ENCODE measurements around the gene IL4R. TPM values are rescaled to one million over a fixed set of nuclear protein-coding genes. Genes with fewer than 3 reads are reported as not detected.

Gene IL4R
- total and polyA plus RNA-seq, 2 of the 8 experiments (the other 6 are each of a cell fraction or from before 2014, with no cell fraction given) = 29.1 to 29.4 TPM

DNA sequence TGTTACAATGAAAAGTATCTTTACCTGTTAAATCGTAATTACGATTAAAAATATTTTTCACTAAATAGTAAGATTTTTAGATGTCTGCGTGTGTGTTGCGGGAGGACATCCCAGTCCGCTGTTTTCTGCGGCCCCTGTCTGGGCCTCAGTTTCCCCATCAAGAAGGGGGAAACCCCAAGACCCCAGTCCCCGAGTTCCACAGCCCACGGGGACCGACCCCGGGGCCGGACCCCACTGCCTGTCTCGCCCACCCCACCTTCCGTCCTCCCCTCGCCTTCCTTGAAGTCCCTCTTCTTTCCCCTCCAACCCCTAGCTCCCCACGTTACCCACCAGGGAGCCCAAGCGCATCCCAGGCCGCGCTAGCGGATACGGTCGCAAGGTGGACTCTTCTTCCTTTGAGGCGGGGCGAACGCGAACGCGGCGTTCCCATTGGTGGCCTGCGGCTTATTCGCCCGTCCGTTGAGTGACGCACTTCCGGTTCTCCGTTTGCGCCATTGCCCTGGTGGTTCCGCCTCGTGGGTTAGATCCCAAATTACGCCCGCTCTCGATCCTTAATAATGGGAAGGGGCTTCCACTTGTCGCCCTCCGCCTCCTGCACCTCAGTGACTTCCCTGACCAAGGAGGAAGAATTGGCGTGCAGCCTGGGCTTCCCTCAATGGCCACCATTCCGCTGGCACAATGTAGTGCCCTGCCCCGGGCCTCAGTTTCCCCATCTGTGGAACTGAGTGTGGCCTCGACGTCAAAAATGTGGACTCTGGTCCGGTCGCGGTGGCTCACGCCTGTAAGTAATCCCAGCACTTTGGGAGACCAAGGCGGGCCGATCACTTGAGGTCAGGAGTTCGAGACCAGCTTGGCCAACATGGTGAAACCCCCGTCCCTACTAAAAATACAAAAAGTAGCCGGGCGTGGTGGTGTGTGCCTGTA is 45.1 kb upstream of the IL4R start, which contains the start of gene NSMCE1:
Gene NSMCE1, minus strand, starts transcription at position 397 of the 924 bp plus-strand sequence. CDS start 11,202 bp downstream, outside the sequence.
- POLR2A ChIA-PET (ENCODE audit: partially characterized antibody) = interaction anchor here (0.6 kb wide), 1 partner anchor 1276 kb away, joined by 3 read pairs; no protein-coding TSS in a partner anchor
- Histone ChIP-seq H3K18ac (ENCODE audit: extremely low read depth, low read length) (no peak within 1 kb of the TSS; the same call in 1 of the 2 replicates), H3K4me3 (ENCODE audit: extremely low read depth in 1 of 4, insufficient read depth in 2 of 4, low read depth in 3 of 4, low read length in 4 of 4) (peak within 1 kb of the TSS; percentile 30 to 69 (median 50)), H3K79me2 (ENCODE audit: control insufficient read depth in 1 of 2, insufficient read depth in 2 of 2, low read length in 2 of 2) (no peaks in the 10 kb centered on the region), H2BK120ac (replicated peaks; ENCODE audit: low read depth, low read length) (peak within 1 kb of the TSS; percentile 64), H2BK5ac (ENCODE audit: low read depth, low read length) (peak within 1 kb of the TSS; percentile 48; the same call in 1 of the 2 replicates), H3K23me2 (ENCODE audit: low read depth, low read length) (peaks cover 6% of the 10 kb centered on the region; the same call in 1 of the 2 replicates), H3K27ac (ENCODE audit: low read depth, low read length) (no peak within 1 kb of the TSS), H4K8ac (ENCODE audit: extremely low read depth, insufficient read depth, low read length) (peak within 1 kb of the TSS; percentile 99), H4K91ac (replicated peaks; ENCODE audit: insufficient read length, low read length) (peak within 1 kb of the TSS; percentile 100), H2BK15ac (ENCODE audit: low read length) (no peak within 1 kb of the TSS), H3K9me3 (ENCODE audit: insufficient read depth in 2 of 2, low read depth in 1 of 2, low read length in 1 of 2) (no peaks in the 10 kb centered on the region), H3K79me1 (ENCODE audit: low read depth, low read length) (no peaks in the 10 kb centered on the region), H2AFZ (ENCODE audit: low read length) (peak within 1 kb of the TSS; percentile 74; the same call in 1 of the 2 replicates), H2BK12ac (ENCODE audit: low read depth, low read length) (no peak within 1 kb of the TSS), H2AK5ac (ENCODE audit: low read depth, low read length) (no peak within 1 kb of the TSS), H4K5ac (ENCODE audit: insufficient read length, low read depth, low read length) (peak within 1 kb of the TSS; percentile 97), H3K4ac (replicated peaks; ENCODE audit: insufficient read length, low read depth, low read length) (peak within 1 kb of the TSS; percentile 99), H4K20me1 (replicated peaks in 1 of 2; ENCODE audit: control insufficient read depth in 1 of 2, insufficient read depth in 2 of 2, low read length in 2 of 2) (no peaks in the 10 kb centered on the region), H3K23ac (ENCODE audit: insufficient read length) (no peak within 1 kb of the TSS), H3K56ac (replicated peaks; ENCODE audit: insufficient read length, low read depth, low read length) (no peak within 1 kb of the TSS), H3K36me3 (ENCODE audit: control insufficient read depth in 2 of 4, insufficient read depth in 4 of 4, low read length in 3 of 4) (no peaks in the 10 kb centered on the region; a peak in 1 of 8 replicates), H3K27me3 (replicated peaks in 1 of 4; ENCODE audit: control insufficient read depth in 3 of 4, extremely low read depth in 1 of 4, insufficient read depth in 3 of 4, low read length in 3 of 4) (no peaks in the 10 kb centered on the region), H3K9ac (replicated peaks in 1 of 4; ENCODE audit: extremely low read depth in 1 of 4, low read depth in 3 of 4, low read length in 3 of 4) (peak within 1 kb of the TSS in 1 of 4 experiments; percentile 77; a peak in 3 of 7 replicates), H2BK20ac (ENCODE audit: low read length) (no peak within 1 kb of the TSS), H3K14ac (ENCODE audit: insufficient read length) (no peak within 1 kb of the TSS), H3K4me1 (replicated peaks in 1 of 4; ENCODE audit: control insufficient read depth in 3 of 4, insufficient read depth in 4 of 4, low read length in 3 of 4) (peaks cover 0 to 9% (median 0%) of the 10 kb centered on the region in 4 experiments; a peak in 2 of 7 replicates), H3K4me2 (ENCODE audit: insufficient read depth in 1 of 2, low read depth in 2 of 2, low read length in 2 of 2) (peak within 1 kb of the TSS; percentile 64 to 82)
- CTCF ChIA-PET (ENCODE audit: partially characterized antibody) = interaction anchor here (0.9 to 2.3 kb wide), 2 partner anchors 10 to 34 kb away, joined by 3 to 9 read pairs; no protein-coding TSS in a partner anchor
- WGBS, 2 experiments (ENCODE audit: extremely low coverage in 1 of 2, insufficient coverage in 1 of 2, insufficient read length in 1 of 2, insufficient replicate concordance in 2 of 2, low coverage in 1 of 2, low lambda C conversion rate in 2 of 2, missing lambda C conversion rate in 1 of 2) = 52% methylated on average over 56 of the region's 58 CpGs; no CpG with 5 or more reads in 1 of the 2 experiments
- FAIRE-seq (no peak), DNase-seq (ENCODE audit: low read depth in 1 of 2, low spot score in 2 of 2) (peak; percentile 63 to 88)
- TF ChIP-seq EZH2 (IDR thresholded peaks at IDR 0.05; ENCODE audit: low read depth, low read length, severe bottlenecking) = no peak
- no peak for TF ChIP-seq JUND (IDR thresholded peaks at IDR 0.05; ENCODE audit: low read length)
- no peak for TF ChIP-seq CBX8 (IDR thresholded peaks at IDR 0.05; ENCODE audit: borderline replicate concordance, low read depth, low read length)
- no peak for TF ChIP-seq NRF1 (IDR thresholded peaks at IDR 0.05; ENCODE audit: low read depth, low read length)
- no peak for TF ChIP-seq USF2 (IDR thresholded peaks at IDR 0.05; ENCODE audit: low read length)
- TF ChIP-seq SIX5 (IDR thresholded peaks at IDR 0.05; ENCODE audit: low read depth, low read length) = no peak
- no peak for TF ChIP-seq TAF7 (optimal IDR thresholded peaks at IDR 0.05; ENCODE audit: borderline replicate concordance, low read depth, low read length)
- no peak for TF ChIP-seq ATF2 (IDR thresholded peaks at IDR 0.05; ENCODE audit: low read length)

All from H1 (cell line).